ENCODE data around the gene PLAAT4.

PLAAT4 gene

DNA sequence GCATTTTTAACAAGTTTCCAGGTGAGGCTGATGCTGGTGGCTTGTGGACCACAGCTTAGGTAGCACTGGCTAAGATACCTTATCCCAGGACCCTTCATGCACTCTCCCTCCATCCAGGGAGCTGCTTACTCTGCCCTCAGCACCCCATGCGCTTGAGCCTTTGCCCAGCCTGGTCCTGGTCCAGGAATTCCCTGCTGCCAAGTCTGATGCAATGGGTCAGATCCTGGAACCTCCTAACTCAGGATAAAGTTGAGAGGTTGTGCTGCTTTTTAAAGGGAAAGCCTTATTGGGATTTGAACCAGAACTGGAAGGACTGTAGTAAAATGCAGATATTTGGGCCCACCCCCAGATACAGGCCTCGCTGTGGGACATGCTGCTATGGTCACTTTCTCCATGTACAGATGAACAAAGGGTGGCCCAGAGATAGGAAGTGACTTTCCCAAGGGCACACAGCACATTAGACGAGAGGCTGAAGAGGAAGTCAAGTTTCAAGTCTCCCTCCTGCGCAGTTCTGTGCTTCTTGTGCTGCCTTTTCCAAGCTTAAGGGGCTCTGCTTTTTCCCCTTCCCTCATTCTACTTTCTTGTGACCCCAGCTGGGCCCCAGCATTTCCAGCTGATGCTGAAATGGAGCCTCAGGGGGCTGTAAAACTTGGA is 31.5 kb upstream of the PLAAT4 start:
- H2AFZ ChIP-seq (ENCODE audit: low read depth, low read length) = no peak overlapping the region
- no peak for DNase-seq

GRCh38 chr11:63505857-63506528 is 30.6 kb upstream of the PLAAT4 start, which contains the start of gene LGALS12:
Gene LGALS12 (plus strand): TSS chr11:63506084. CDS start chr11:63506459, 375 bp downstream.
- Histone ChIP-seq H4K20me1 (ENCODE audit: insufficient read depth, low read length) (no peaks in the 10 kb centered on the region), H3K27me3 (ENCODE audit: insufficient read depth, low read length, poor library complexity) (no peaks in the 10 kb centered on the region), H3K79me2 (ENCODE audit: insufficient read depth, low read length) (no peaks in the 10 kb centered on the region), H3K27ac (ENCODE audit: low read length) (no peak within 1 kb of the TSS), H3K36me3 (ENCODE audit: insufficient read depth, low read length) (no peaks in the 10 kb centered on the region), H3K4me3 (ENCODE audit: low read depth in 1 of 2, low read length in 2 of 2) (no peak within 1 kb of the TSS), H3K9ac (ENCODE audit: low read depth, low read length) (no peak within 1 kb of the TSS), H2AFZ (ENCODE audit: low read depth, low read length) (no peak within 1 kb of the TSS), H3K4me1 (ENCODE audit: insufficient read depth, low read length) (no peaks in the 10 kb centered on the region), H3K9me3 (ENCODE audit: insufficient read depth, low read length, severe bottlenecking) (no peaks in the 10 kb centered on the region), H3K4me2 (ENCODE audit: insufficient read depth, low read length) (no peak within 1 kb of the TSS)
- DNase-seq = peak; percentile 13
- peak; percentile 39; the same call in 1 of the 3 replicates for ATAC-seq (ENCODE audit: insufficient read depth, low read depth)
- TF ChIP-seq, protein P1, sequence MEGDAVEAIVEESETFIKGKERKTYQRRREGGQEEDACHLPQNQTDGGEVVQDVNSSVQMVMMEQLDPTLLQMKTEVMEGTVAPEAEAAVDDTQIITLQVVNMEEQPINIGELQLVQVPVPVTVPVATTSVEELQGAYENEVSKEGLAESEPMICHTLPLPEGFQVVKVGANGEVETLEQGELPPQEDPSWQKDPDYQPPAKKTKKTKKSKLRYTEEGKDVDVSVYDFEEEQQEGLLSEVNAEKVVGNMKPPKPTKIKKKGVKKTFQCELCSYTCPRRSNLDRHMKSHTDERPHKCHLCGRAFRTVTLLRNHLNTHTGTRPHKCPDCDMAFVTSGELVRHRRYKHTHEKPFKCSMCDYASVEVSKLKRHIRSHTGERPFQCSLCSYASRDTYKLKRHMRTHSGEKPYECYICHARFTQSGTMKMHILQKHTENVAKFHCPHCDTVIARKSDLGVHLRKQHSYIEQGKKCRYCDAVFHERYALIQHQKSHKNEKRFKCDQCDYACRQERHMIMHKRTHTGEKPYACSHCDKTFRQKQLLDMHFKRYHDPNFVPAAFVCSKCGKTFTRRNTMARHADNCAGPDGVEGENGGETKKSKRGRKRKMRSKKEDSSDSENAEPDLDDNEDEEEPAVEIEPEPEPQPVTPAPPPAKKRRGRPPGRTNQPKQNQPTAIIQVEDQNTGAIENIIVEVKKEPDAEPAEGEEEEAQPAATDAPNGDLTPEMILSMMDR (IDR thresholded peaks at IDR 0.05; ENCODE audit: borderline replicate concordance, extremely low read depth, low read length, poor library complexity, severe bottlenecking) = no peak
- TF ChIP-seq EZH2 (IDR thresholded peaks at IDR 0.05; ENCODE audit: borderline replicate concordance, low read depth, low read length, severe bottlenecking) = no peak

More for the DNA sequence above, 31.5 kb upstream of the PLAAT4 start:
- H3K36me3 ChIP-seq (ENCODE audit: insufficient read depth, low read length) = no peaks in the 10 kb centered on the region
- ATAC-seq (ENCODE audit: insufficient read depth, low read depth) = no peak
- H3K9ac ChIP-seq (ENCODE audit: low read depth, low read length) = no peak overlapping the region
- H3K27ac ChIP-seq (ENCODE audit: low read length) = no peak overlapping the region
- no peak for TF ChIP-seq EZH2 (IDR thresholded peaks at IDR 0.05; ENCODE audit: borderline replicate concordance, low read depth, low read length, severe bottlenecking)
- TF ChIP-seq, protein P1 (IDR thresholded peaks at IDR 0.05; ENCODE audit: borderline replicate concordance, extremely low read depth, low read length, poor library complexity, severe bottlenecking) = no peak
- no peak overlapping the region for H3K4me3 ChIP-seq (ENCODE audit: low read depth in 1 of 2, low read length in 2 of 2)
- H3K79me2 ChIP-seq (ENCODE audit: insufficient read depth, low read length) = no peaks in the 10 kb centered on the region
- H3K9me3 ChIP-seq (ENCODE audit: insufficient read depth, low read length, severe bottlenecking) = no peaks in the 10 kb centered on the region
- H3K27me3 ChIP-seq (ENCODE audit: insufficient read depth, low read length, poor library complexity) = no peaks in the 10 kb centered on the region
- no peaks in the 10 kb centered on the region for H3K4me1 ChIP-seq (ENCODE audit: insufficient read depth, low read length)
- H4K20me1 ChIP-seq (ENCODE audit: insufficient read depth, low read length) = no peaks in the 10 kb centered on the region
- no peak overlapping the region for H3K4me2 ChIP-seq (ENCODE audit: insufficient read depth, low read length)

DNA sequence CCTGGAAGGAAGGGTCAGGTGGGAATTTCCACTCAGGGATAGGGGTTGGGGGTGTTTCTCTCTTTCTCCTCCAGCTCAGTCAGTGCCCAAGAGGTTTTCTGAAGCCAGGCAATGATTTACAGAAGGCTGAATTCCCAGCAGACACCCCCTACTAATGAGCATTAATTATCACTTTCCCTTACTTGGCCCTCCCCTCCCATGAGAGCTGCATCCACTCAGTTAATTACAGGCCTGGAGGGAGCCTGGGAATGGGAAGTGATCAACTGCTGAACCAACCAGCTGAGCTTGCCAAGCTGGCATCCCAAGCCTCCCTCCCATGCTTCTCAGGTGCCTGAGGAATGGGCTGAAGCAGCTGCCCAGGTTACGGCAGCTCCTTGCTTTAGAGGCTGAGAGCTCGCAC is 29.7 kb upstream of the PLAAT4 start:
- Histone ChIP-seq H3K4me1 (ENCODE audit: insufficient read depth, low read length) (no peaks in the 10 kb centered on the region), H3K27ac (ENCODE audit: low read length) (no peak overlapping the region), H3K36me3 (ENCODE audit: insufficient read depth, low read length) (no peaks in the 10 kb centered on the region), H3K4me2 (ENCODE audit: insufficient read depth, low read length) (no peak overlapping the region), H3K79me2 (ENCODE audit: insufficient read depth, low read length) (no peaks in the 10 kb centered on the region), H3K27me3 (ENCODE audit: insufficient read depth, low read length, poor library complexity) (no peaks in the 10 kb centered on the region), H3K4me3 (ENCODE audit: low read depth in 1 of 2, low read length in 2 of 2) (no peak overlapping the region), H2AFZ (ENCODE audit: low read depth, low read length) (no peak overlapping the region), H3K9ac (ENCODE audit: low read depth, low read length) (no peak overlapping the region), H3K9me3 (ENCODE audit: insufficient read depth, low read length, severe bottlenecking) (no peaks in the 10 kb centered on the region), H4K20me1 (ENCODE audit: insufficient read depth, low read length) (no peaks in the 10 kb centered on the region)
- TF ChIP-seq EZH2 (IDR thresholded peaks at IDR 0.05; ENCODE audit: borderline replicate concordance, low read depth, low read length, severe bottlenecking) = no peak
- TF ChIP-seq, protein P1 (IDR thresholded peaks at IDR 0.05; ENCODE audit: borderline replicate concordance, extremely low read depth, low read length, poor library complexity, severe bottlenecking) = no peak
- DNase-seq (no peak), ATAC-seq (ENCODE audit: insufficient read depth, low read depth) (no peak)
